PC-9 (cell line): Measurements from ENCODE around the gene PHB1. TPM values are rescaled to one million over a fixed set of nuclear protein-coding genes. Genes with fewer than 3 reads are reported as not detected.
A peak's percentile ranks its signal among the peaks of the same experiment; 100 is the strongest.

Experiments
- Bru-seq: library from RNA; stranded (reverse); fragments of 400-500 nt; gene quantifications from one replicate; lab custom pipeline; 2021; lab: Mats Ljungman, UMichigan
- BruChase-seq, 2 experiments: library from RNA; stranded (reverse); fragments of 400-500 nt; gene quantifications; one replicate each; lab custom pipeline; 2021; lab: Mats Ljungman, UMichigan
- BruUV-seq: library from RNA; stranded (reverse); fragments of 400-500 nt; replicated peaks from 2 replicates; lab custom pipeline; 2021; lab: Mats Ljungman, UMichigan
- CTCF ChIA-PET: fragments of 300-600 bp; sonication (Branson Sonifier 250); formaldehyde crosslinking; loops from one replicate; lab custom pipeline; 2022; ENCODE audit warnings: antibody characterized with exemption; lab: Charles Lee
- POLR2A ChIA-PET: fragments of 300-600 bp; sonication (Branson Sonifier 250); formaldehyde crosslinking; loops from one replicate; lab custom pipeline; 2022; ENCODE audit warnings: antibody characterized with exemption; ENCODE audit not compliant: unreplicated experiment; lab: Charles Lee
- DNase-seq, 2 experiments: peaks; one replicate each; pipeline versions ENCODE4 v3.0.0 to v3.0.0-alpha.2; 2015 to 2022; ENCODE audit warnings: mixed read lengths in 1 of 2
- H2AFZ ChIP-seq: fragments of 200-600 bp; sonication (generic); 2 replicates; pipeline ENCODE4 v1.8.1; 2017; ENCODE audit warnings: antibody characterized with exemption
- H3F3A ChIP-seq: fragments of 200-600 bp; sonication (generic); 2 replicates; pipeline ENCODE4 v1.8.1; 2017; ENCODE audit warnings: antibody characterized with exemption, mild to moderate bottlenecking, low read depth; ENCODE audit not compliant: insufficient read depth
- H3K27ac ChIP-seq: fragments of 200-600 bp; sonication (generic); 2 replicates; pipeline ENCODE4 v1.6.1; 2016; ENCODE audit warnings: mixed run types
- H3K27me3 ChIP-seq: fragments of 200-600 bp; sonication (generic); 2 replicates; pipeline ENCODE4 v1.6.1; 2016; ENCODE audit warnings: low read depth, mixed run types; ENCODE audit not compliant: insufficient read depth
- H3K36me3 ChIP-seq: fragments of 200-600 bp; sonication (generic); 2 replicates; pipeline ENCODE4 v1.6.1; 2016; ENCODE audit warnings: low read depth, mixed run types
- H3K4me1 ChIP-seq: fragments of 200-600 bp; sonication (generic); replicated peaks from 2 replicates; pipeline ENCODE4 v1.6.1; 2016; ENCODE audit warnings: mixed run types; ENCODE audit not compliant: insufficient read depth
- H3K4me2 ChIP-seq: fragments of 200-600 bp; sonication (generic); 2 replicates; pipeline ENCODE4 v1.6.1; 2017; ENCODE audit warnings: mixed run types
- H3K4me3 ChIP-seq: fragments of 200-600 bp; sonication (generic); 2 replicates; pipeline ENCODE4 v1.6.1; 2016; ENCODE audit warnings: mixed run types
- H3K79me2 ChIP-seq: fragments of 200-600 bp; sonication (generic); 2 replicates; pipeline ENCODE4 v1.6.1; 2017; ENCODE audit warnings: low read depth, mixed run types
- H3K9me2 ChIP-seq: fragments of 200-600 bp; sonication (generic); 2 replicates; pipeline ENCODE4 v1.8.1; 2017; ENCODE audit warnings: mild to moderate bottlenecking; ENCODE audit not compliant: insufficient read depth
- H3K9me3 ChIP-seq: fragments of 200-600 bp; sonication (generic); 2 replicates; pipeline ENCODE4 v1.8.1; 2016; ENCODE audit warnings: low read depth; ENCODE audit not compliant: insufficient read depth
- H4K20me1 ChIP-seq: fragments of 200-600 bp; sonication (generic); 2 replicates; pipeline ENCODE4 v1.8.1; 2017; ENCODE audit not compliant: insufficient read depth
- EZH2 ChIP-seq: fragments of 200-600 bp; sonication (generic); IDR thresholded peaks from 2 replicates; pipeline ENCODE4 v1.8.0; 2017; ENCODE audit warnings: antibody characterized with exemption, low read depth
- intact Hi-C: fragments of 100-400 bp; cut with micrococcal nuclease; formaldehyde crosslinking; loops from one replicate; pipeline ENCODE4 v1.10.0; 2022; ENCODE audit not compliant: unreplicated experiment
- long read RNA-seq: library from polyadenylated mRNA; stranded (forward); transcript quantifications from one replicate; pipeline ENCODE4 v2.0.0, GENCODE V29; 2022
- total RNA-seq: library from RNA; stranded (reverse); gene quantifications from 2 replicates; pipeline ENCODE4 v1.2.3, GENCODE V29; 2021
- TF ChIP-seq, protein P1 (sequence below): fragments of 200-600 bp; sonication (generic); conservative IDR thresholded peaks from 2 replicates; pipeline ENCODE4 v1.6.1; 2017; ENCODE audit warnings: mixed run types, antibody characterized with exemption, mild to moderate bottlenecking, moderate library complexity

PHB1 gene
- total RNA-seq (197 and 244 TPM in 2 replicates), Bru-seq, nascent RNA (percentile 73 among the genes with signal in this experiment), BruChase-seq, experiment 1, labeled RNA remaining after a 2-hour chase (percentile 76 among the genes with signal in this experiment), BruChase-seq, experiment 2, labeled RNA remaining after a 6-hour chase (percentile 91 among the genes with signal in this experiment)
- long read RNA-seq, transcript PHB-201 (7 exons, 1,832 nt): major isoform, 474 of 551 reads
- long read RNA-seq, transcript PHB-215 (7 exons, 1,908 nt): minor isoform, 9 of 551 reads
- long read RNA-seq, transcript PHB-214 (8 exons, 1,952 nt): minor isoform, 12 of 551 reads
- long read RNA-seq, partial matches to known transcripts: 35 of 551 reads
- long read RNA-seq, other reads (novel, unspliced or antisense): 20 of 551 reads

DNA sequence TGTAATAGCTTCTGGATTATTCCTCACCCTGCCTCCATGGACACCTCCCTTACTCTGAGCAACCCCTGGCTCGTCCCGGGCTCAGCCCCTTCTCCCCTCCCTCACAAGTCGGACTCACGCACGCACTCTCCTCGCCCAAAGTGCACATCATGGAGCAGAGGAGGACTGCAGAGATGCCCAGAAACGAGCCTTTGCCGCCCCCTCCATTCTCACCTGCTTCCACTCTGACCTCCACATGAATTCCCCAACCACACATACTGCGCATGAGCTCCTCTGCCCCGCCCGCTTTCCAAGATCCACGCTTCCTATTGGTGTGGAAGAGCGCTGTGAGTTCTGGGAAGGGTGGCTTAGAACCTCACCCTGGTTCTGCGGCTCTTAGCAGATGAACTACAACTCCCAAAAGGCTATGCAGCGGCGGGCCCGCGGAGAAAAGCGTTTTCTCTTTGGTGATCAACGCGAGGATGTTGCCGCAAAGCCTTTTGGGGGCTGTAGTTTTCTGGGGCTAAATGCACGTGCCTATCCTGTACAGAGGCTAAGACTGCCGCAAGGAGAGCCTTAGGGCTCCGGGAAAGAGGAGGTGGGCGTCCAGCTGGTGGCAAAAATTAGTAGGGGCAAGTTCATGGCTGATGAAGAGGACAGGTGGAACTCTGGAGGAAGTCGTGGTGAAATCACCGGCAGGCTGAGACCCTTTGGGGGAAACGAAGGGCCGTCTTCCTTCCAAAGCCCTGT, at the start of gene PHB1:
Gene PHB1 (minus strand): TSS at position 261 of the 729 bp plus-strand sequence. CDS start 1,618 bp downstream, outside the sequence.
- Histone ChIP-seq H3F3A (no peaks in the 10 kb centered on the region; the same call in 1 of the 2 replicates), H4K20me1 (no peaks in the 10 kb centered on the region; the same call in 1 of the 2 replicates), H3K4me1 (peaks cover 14% of the 10 kb centered on the region), H3K4me2 (peak within 1 kb of the TSS; percentile 92), H3K9me2 (no peaks in the 10 kb centered on the region), H3K36me3 (peaks cover 15% of the 10 kb centered on the region; the same call in 1 of the 2 replicates), H3K79me2 (peaks cover 24% of the 10 kb centered on the region), H3K27me3 (no peaks in the 10 kb centered on the region), H3K4me3 (peak within 1 kb of the TSS; percentile 72), H3K9me3 (no peaks in the 10 kb centered on the region; the same call in 1 of the 2 replicates), H3K27ac (no peak within 1 kb of the TSS), H2AFZ (peak within 1 kb of the TSS; percentile 92)
- TF ChIP-seq, protein P1, sequence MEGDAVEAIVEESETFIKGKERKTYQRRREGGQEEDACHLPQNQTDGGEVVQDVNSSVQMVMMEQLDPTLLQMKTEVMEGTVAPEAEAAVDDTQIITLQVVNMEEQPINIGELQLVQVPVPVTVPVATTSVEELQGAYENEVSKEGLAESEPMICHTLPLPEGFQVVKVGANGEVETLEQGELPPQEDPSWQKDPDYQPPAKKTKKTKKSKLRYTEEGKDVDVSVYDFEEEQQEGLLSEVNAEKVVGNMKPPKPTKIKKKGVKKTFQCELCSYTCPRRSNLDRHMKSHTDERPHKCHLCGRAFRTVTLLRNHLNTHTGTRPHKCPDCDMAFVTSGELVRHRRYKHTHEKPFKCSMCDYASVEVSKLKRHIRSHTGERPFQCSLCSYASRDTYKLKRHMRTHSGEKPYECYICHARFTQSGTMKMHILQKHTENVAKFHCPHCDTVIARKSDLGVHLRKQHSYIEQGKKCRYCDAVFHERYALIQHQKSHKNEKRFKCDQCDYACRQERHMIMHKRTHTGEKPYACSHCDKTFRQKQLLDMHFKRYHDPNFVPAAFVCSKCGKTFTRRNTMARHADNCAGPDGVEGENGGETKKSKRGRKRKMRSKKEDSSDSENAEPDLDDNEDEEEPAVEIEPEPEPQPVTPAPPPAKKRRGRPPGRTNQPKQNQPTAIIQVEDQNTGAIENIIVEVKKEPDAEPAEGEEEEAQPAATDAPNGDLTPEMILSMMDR: no peak
- TF ChIP-seq EZH2: no peak
- intact Hi-C loops: loop anchor here (10.0 kb wide), 2 partner anchors 280 to 580 kb away; partner anchors contain the start of gene DLX3
- peak; percentile 94 to 98 for DNase-seq
- no TSS peak for BruUV-seq
- CTCF ChIA-PET: interaction anchor here (1.0 to 2.4 kb wide), 2 partner anchors 100 to 141 kb away, joined by 3 to 12 read pairs; no protein-coding TSS in a partner anchor
- POLR2A ChIA-PET: interaction anchor here (0.5 to 1.1 kb wide), 9 partner anchors 15 to 733 kb away, joined by 3 to 7 read pairs (median 3); no protein-coding TSS in a partner anchor

DNA sequence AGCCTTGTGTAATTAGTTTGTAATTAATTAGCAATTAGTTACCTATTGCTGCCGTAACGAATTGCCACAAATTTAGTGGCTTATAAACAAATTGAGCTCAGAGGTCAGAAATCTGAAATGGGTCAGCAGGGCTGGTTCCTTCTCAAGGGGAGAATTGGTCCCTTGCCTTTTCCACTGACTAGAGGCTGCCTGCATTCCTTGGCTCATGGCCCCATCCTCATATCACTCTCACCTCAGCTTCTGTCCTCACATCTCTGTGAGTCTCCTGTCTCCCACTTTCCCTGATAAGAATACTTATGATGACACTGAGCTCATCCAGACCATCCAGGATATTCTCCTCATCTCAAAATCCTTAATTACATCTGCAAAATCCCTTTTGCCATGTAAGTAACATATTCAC, 49.4 kb upstream of the PHB1 start:
- H3K4me3 ChIP-seq: no peak overlapping the region
- H2AFZ ChIP-seq: no peak overlapping the region
- H3K36me3 ChIP-seq: no peaks in the 10 kb centered on the region
- no peaks in the 10 kb centered on the region for H4K20me1 ChIP-seq
- no peaks in the 10 kb centered on the region for H3K9me2 ChIP-seq
- ChIA-PET CTCF (no interaction called here), POLR2A (no interaction called here)
- no peaks in the 10 kb centered on the region for H3K9me3 ChIP-seq
- intact Hi-C loops: no loop called here
- no peaks in the 10 kb centered on the region for H3K4me1 ChIP-seq
- peaks cover 4% of the 10 kb centered on the region; the same call in 1 of the 2 replicates for H3F3A ChIP-seq
- no peaks in the 10 kb centered on the region for H3K79me2 ChIP-seq
- H3K27ac ChIP-seq: no peak overlapping the region
- H3K4me2 ChIP-seq: no peak overlapping the region
- H3K27me3 ChIP-seq: peaks cover 98% of the 10 kb centered on the region
- TF ChIP-seq, protein P1: no peak
- TF ChIP-seq EZH2: no peak
- no peak for DNase-seq
- BruUV-seq: no TSS peak

DNA sequence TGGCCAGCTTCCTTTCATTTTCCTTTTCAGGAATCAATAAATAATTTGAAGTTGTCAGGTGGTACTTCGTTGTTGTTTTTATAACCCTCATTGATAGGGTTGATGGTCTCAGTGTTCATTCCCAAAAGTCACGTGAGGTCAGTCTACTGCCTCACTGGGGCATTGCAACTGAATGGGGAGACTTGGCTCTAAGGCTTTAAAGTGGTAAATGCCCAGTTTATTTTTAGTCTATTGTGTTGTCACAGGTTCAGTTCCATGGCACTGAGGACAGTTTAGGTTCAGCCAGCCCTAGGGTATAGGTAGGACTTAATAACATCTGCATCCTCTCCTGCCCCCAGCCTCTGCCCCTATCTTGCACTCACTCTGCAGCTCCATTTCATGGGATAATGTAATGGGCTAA, 46.9 kb upstream of the PHB1 start:
- H3K27me3 ChIP-seq: peaks cover 98% of the 10 kb centered on the region
- no peak overlapping the region for H3K4me2 ChIP-seq
- no peak for DNase-seq
- ChIA-PET CTCF (no interaction called here), POLR2A (interaction anchor here (0.6 kb wide), 1 partner anchor 570 kb away, joined by 3 read pairs; no protein-coding TSS in a partner anchor)
- H3K9me3 ChIP-seq: no peaks in the 10 kb centered on the region
- H3K4me3 ChIP-seq: no peak overlapping the region
- no peak overlapping the region for H3K27ac ChIP-seq
- no peaks in the 10 kb centered on the region for H3K36me3 ChIP-seq
- intact Hi-C loops: no loop called here
- TF ChIP-seq EZH2: no peak
- TF ChIP-seq, protein P1: no peak
- no peaks in the 10 kb centered on the region for H3K9me2 ChIP-seq
- H3K79me2 ChIP-seq: no peaks in the 10 kb centered on the region
- no peaks in the 10 kb centered on the region for H3K4me1 ChIP-seq
- BruUV-seq: no TSS peak
- no peaks in the 10 kb centered on the region for H3F3A ChIP-seq
- no peaks in the 10 kb centered on the region for H4K20me1 ChIP-seq
- no peak overlapping the region for H2AFZ ChIP-seq
